ENCODE results near the gene PCYT2. TPM values are rescaled to one million over a fixed set of nuclear protein-coding genes. Genes with fewer than 3 reads are reported as not detected.

PCYT2 gene
- total RNA-seq, 1 experiment from 2014 or later, result 31.4 TPM

- POLR2A ChIA-PET, result no interaction called here
- no peaks in the 10 kb centered on the region for H3K27me3 Mint-ChIP-seq (ENCODE audit: low read depth)
- no peak for ATAC-seq
- H3K36me3 Mint-ChIP-seq, result peaks cover 63% of the 10 kb centered on the region
- peaks cover 11% of the 10 kb centered on the region for H3K4me1 Mint-ChIP-seq
- CTCF ChIA-PET, result interaction anchor here (0.6 to 1.1 kb wide), 3 partner anchors 16 to 66 kb away, joined by 3 to 4 read pairs (median 3); no protein-coding TSS in a partner anchor
- no peak overlapping the region for H3K4me3 Mint-ChIP-seq
- no peak overlapping the region; the same call in 1 of the 2 replicates for H3K27ac Mint-ChIP-seq
- TF ChIP-seq E2F1 (CRISPR knock-in tag; IDR thresholded peaks at IDR 0.05) (no peak), ZNF219 (CRISPR knock-in tag; IDR thresholded peaks at IDR 0.05; ENCODE audit: borderline replicate concordance) (no peak), ARID4B (CRISPR knock-in tag; IDR thresholded peaks at IDR 0.05; ENCODE audit: borderline replicate concordance) (no peak), ZNF121 (CRISPR knock-in tag; IDR thresholded peaks at IDR 0.05) (no peak), ZNF425 (CRISPR knock-in tag; conservative IDR thresholded peaks at IDR 0.05) (no peak), ZMAT4 (CRISPR knock-in tag; IDR thresholded peaks at IDR 0.05) (no peak), GRHL2 (CRISPR knock-in tag; IDR thresholded peaks at IDR 0.05; ENCODE audit: insufficient replicate concordance, severe bottlenecking) (no peak), SOX15 (CRISPR knock-in tag; IDR thresholded peaks at IDR 0.05) (no peak), ZSCAN18 (CRISPR knock-in tag; IDR thresholded peaks at IDR 0.05) (no peak), CDX4 (CRISPR knock-in tag; IDR thresholded peaks at IDR 0.05; ENCODE audit: borderline replicate concordance) (no peak), SP1 (CRISPR knock-in tag; conservative IDR thresholded peaks at IDR 0.05) (no peak), NR1H2 (CRISPR knock-in tag; IDR thresholded peaks at IDR 0.05) (no peak), ZNF423 (CRISPR knock-in tag; IDR thresholded peaks at IDR 0.05) (no peak), TCF7 (CRISPR knock-in tag; IDR thresholded peaks at IDR 0.05; ENCODE audit: low read depth) (no peak), JAZF1 (CRISPR knock-in tag; IDR thresholded peaks at IDR 0.05) (no peak), MYBL2 (CRISPR knock-in tag; IDR thresholded peaks at IDR 0.05) (no peak), E2F4 (CRISPR knock-in tag; IDR thresholded peaks at IDR 0.05; ENCODE audit: borderline replicate concordance, low read depth) (no peak), NFATC4 (CRISPR knock-in tag; IDR thresholded peaks at IDR 0.05) (no peak)
- no peaks in the 10 kb centered on the region for H3K9me3 Mint-ChIP-seq
- DNase-seq (ENCODE audit: low spot score), result no peak
Observed at GRCh38 chr17:81885869-81886548, 25.2 kb downstream of the PCYT2 start.
